Measurements from ENCODE around the gene ERBB2.

- TF ChIP-seq CTCF (IDR thresholded peaks at IDR 0.05) (no peak), POLR2AphosphoS5 (IDR thresholded peaks at IDR 0.05) (no peak)
Measured at GRCh38 chr17:39666231-39666600, 33.6 kb upstream of the ERBB2 start.

Data from upper lobe of left lung (tissue), 4 donors.